K562 (cell line): Measurements from ENCODE around the gene RCE1.

Source experiments
- BRF1 ChIP-seq: IDR thresholded peaks from 3 replicates; pipeline ENCODE4 v1.6.1; 2011; ENCODE audit warnings: borderline replicate concordance, mild to moderate bottlenecking; ENCODE audit not compliant: insufficient read length; ENCODE audit errors: extremely low read depth
- CHD4 ChIP-seq: fragments of 200-600 bp; sonication (generic); IDR thresholded peaks from 3 replicates; pipeline ENCODE4 v1.6.1; 2012; ENCODE audit warnings: low read depth, mild to moderate bottlenecking, mixed read lengths, low read length, inconsistent platforms; ENCODE audit not compliant: insufficient read depth, insufficient replicate concordance, poor library complexity, severe bottlenecking
- JUNB ChIP-seq: fragments of 450-650 bp; formaldehyde crosslinking; conservative IDR thresholded peaks from 2 replicates; pipeline ENCODE4 v1.4.0; 2020; ENCODE audit warnings: mild to moderate bottlenecking
- KDM1A ChIP-seq, 2 experiments: fragments of 450-650 bp; IDR thresholded peaks; 2 replicates each; pipeline ENCODE4 v1.6.1; 2016; ENCODE audit warnings: mild to moderate bottlenecking in 2 of 2
- L3MBTL2 ChIP-seq: fragments of 450-650 bp; IDR thresholded peaks from 2 replicates; pipeline ENCODE4 v1.6.1; 2016; ENCODE audit warnings: mild to moderate bottlenecking, moderate library complexity
- POLR2A ChIP-seq: fragments of 450-650 bp; conservative IDR thresholded peaks from 2 replicates; pipeline ENCODE4 v1.6.1; 2016
- POLR2AphosphoS5 ChIP-seq: IDR thresholded peaks from 2 replicates; pipeline ENCODE4 v1.6.1; 2011; ENCODE audit warnings: mild to moderate bottlenecking, low read depth, low read length, moderate library complexity; ENCODE audit not compliant: control insufficient read depth, insufficient read depth
- SIN3A ChIP-seq, 2 experiments: fragments of 150-350 bp in 1 of 2; IDR thresholded peaks; 2 replicates each; pipeline ENCODE4 v1.6.1; 2011 to 2016; ENCODE audit warnings: borderline replicate concordance in 2 of 2, low read depth in 2 of 2, low read length in 2 of 2, mild to moderate bottlenecking in 2 of 2, moderate library complexity in 2 of 2; ENCODE audit not compliant: control insufficient read depth in 1 of 2
- SIRT6 ChIP-seq: IDR thresholded peaks from one replicate; pipeline ENCODE4 v1.6.1; 2012; ENCODE audit warnings: low read depth, mild to moderate bottlenecking, control low read depth, inconsistent platforms, low read length, moderate library complexity
- TAF7 ChIP-seq: fragments of 450-650 bp; IDR thresholded peaks from 2 replicates; pipeline ENCODE4 v1.6.1; 2016; ENCODE audit warnings: missing genetic modification characterization, missing compliant biosample characterization
- ZNF3 ChIP-seq: fragments of 250-450 bp; sonication (Bioruptor Pico); IDR thresholded peaks from 2 replicates; pipeline ENCODE4 v1.5.0; 2021; ENCODE audit warnings: mild to moderate bottlenecking, moderate library complexity

DNA sequence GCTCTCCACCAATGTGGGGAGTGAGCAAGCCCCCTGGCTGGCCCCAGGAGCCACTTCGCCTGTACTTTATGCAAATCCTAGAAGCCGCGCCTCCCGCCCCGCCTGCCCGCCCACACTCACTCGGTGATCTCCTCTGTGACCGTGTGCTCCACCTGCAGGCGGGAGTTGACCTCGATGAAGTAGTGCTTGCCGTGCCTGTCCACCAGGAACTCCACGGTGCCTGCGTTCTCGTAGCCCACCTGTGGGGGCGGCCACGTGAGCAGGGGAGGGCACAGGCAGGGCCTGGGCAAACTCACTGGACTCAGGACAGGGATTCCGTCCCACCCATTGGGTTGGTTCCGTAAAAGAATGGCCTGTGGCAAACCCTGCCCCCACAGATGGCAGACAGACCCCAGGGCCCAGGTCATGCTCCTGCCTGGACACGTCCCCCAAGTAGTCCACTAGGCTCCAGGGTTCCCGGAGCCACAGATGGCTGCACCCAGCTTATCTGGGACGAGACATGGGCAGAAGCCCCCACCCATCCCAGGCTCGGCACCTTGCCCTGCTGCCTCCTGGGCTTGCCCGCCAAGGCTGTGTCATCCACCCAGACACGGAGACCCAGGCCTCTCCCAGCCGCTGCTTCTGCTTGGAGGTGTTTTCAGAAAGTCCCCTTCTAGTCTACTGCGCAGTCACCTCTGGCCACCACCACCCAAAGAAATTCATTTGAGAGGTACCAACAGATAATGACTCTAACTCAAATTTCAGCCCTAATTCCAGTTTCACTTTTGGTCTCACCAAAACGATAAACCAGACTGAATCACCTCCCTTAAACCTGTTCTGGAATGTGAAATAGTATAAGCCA is 25.7 kb downstream of the RCE1 start:
- TF ChIP-seq CHD4, result no peak
- no peak for TF ChIP-seq ZNF3 (CRISPR knock-in tag)
- no peak for TF ChIP-seq BRF1
- no peak for TF ChIP-seq POLR2A
- no peak for TF ChIP-seq SIRT6
- no peak for TF ChIP-seq KDM1A (IDR thresholded peaks at IDR 0.05)
- no peak for TF ChIP-seq POLR2AphosphoS5
- no peak for TF ChIP-seq TAF7 (tag)
- peak; percentile 55; the same call in 1 of the 2 replicates for TF ChIP-seq L3MBTL2
- no peak for TF ChIP-seq SIN3A (IDR thresholded peaks at IDR 0.05; ENCODE audit: borderline replicate concordance in 2 of 2, control insufficient read depth in 1 of 2, low read depth in 2 of 2, low read length in 2 of 2)
- no peak for TF ChIP-seq JUNB (CRISPR knock-in tag)
